Myocyte (in vitro differentiated cells): ENCODE results near the gene UGT1A9. TPM values are rescaled to one million over a fixed set of nuclear protein-coding genes. Genes with fewer than 3 reads are reported as not detected.

ENCODE experiments used
- DNase-seq: peaks from one replicate; pipeline ENCODE4 v3.0.0-alpha.2; 2012; ENCODE audit warnings: low read depth
- total RNA-seq: library from RNA; depleted of rRNA; stranded (reverse); fragments of >200 nt; gene quantifications from 2 replicates; pipeline ENCODE4 v1.2.3, GENCODE V29; 2014

UGT1A9 gene
- total RNA-seq, 1 donor from 2014 or later, result not detected

DNA sequence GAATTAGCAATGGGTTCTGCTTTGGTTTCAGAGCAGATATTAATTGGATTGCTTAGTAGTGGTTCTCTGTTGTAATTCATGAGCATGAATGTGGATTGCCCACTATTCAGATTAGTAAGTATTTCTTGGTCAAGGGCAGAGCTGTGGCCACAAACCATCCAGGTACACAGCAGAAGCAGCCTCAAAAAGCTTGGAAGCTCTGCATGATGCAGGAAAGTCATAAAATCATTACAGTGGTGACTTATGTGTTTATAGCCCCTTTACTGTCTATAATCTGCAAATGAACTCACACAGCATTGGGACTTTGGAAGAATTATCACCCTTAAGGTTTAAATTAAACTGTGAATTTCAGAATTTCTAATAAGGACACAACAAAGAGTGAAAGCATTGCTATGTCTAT is 86.4 kb downstream of the UGT1A9 start:
- DNase-seq, result no peak

DNA sequence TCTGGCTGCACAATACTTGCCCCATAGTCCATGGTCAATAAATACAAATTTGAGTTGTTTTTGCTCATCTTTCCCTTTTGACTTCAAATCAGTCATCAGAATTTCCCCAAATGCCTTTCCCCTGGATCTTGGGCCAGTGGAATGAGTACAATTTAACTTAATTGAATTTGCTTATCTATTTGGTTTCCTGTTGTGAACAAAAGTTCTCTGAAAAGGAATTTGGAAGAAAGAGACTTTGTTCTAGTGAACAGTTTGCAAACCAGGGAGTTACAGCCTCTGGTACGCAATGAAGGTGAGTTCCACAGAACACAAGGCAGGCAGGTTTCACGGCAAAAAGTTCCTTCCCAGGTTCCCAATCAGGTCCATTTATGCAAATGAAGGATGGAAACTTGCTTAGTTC is 87.2 kb downstream of the UGT1A9 start:
- DNase-seq, result no peak

DNA sequence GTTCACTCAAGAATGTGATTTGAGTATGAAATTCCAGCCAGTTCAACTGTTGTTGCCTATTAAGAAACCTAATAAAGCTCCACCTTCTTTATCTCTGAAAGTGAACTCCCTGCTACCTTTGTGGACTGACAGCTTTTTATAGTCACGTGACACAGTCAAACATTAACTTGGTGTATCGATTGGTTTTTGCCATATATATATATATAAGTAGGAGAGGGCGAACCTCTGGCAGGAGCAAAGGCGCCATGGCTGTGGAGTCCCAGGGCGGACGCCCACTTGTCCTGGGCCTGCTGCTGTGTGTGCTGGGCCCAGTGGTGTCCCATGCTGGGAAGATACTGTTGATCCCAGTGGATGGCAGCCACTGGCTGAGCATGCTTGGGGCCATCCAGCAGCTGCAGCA is 88.3 kb downstream of the UGT1A9 start, which contains the start of gene UGT1A1:
Gene UGT1A1 (plus strand): TSS at position 228 of the 400 bp plus-strand sequence. CDS start 18 bp downstream, at position 246.
- no peak for DNase-seq

DNA sequence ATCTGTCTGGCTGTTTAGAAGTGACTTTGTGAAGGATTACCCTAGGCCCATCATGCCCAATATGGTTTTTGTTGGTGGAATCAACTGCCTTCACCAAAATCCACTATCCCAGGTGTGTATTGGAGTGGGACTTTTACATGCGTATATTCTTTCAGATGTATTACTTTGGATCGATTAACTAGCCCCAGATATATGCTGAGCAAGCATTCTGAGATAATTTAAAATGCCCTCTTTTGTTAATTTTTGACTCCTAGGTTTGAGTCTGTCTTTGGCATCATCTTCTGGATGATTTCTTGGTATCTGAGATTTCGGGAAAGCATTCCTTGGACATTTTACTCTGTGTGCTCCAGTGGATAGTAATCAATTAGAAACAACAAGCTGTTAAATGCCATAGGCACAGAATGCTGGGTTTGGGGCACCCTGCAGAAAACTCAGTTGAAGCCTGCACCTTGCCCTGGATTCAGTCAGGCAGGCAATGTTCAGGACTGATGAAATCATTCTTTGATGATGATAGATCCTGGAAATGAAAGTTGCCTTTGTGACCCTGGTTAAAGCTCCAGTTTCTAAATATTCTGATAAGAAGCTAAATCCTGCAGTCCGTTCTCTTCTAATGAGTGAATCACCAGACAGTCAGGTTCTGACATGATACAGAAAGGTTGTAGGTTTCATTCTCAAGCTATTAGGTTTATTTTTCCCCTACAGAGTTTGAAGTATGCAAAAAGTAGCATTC is 89.5 kb downstream of the UGT1A9 start:
- no peak for DNase-seq

DNA sequence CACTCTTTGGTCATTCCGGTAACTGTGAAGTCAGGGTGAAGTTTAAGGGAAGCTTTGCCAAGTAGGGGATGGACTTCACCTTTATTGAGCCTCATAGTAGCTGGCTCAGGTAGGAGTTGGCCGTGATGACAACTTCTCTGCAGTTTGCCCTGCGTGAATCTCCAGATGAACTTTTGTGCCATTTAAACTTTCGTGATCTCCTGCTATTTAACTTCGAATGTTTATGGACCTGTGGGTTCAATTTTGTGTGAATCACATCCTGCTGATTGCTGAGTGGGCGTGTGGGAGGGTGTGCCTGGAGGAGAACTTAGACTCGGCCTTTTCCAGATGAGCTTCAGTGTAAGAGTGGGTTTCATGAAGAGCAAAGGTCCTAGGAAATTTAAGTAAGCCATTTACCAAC is 92.6 kb downstream of the UGT1A9 start:
- DNase-seq, result no peak

DNA sequence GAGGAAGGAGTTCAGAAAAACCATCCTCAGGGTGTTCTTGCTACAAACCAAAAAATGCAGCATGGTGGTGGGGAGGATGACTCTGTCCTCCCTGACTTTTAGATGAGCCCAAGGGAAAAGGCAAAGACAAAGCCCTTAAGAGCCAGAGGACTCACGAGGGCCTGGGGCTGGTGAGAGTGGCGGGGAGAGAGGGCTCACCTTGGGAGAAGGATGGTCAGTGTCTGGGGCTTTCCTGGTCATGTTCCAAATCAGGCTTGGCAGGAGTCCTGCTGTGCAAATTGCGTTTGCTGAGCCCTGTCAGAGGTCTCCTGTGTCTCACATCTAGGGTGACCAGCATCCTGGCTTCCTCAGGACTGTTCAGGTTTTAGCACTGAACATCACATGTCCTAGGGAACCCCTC is 93.1 kb downstream of the UGT1A9 start:
- no peak for DNase-seq

DNA sequence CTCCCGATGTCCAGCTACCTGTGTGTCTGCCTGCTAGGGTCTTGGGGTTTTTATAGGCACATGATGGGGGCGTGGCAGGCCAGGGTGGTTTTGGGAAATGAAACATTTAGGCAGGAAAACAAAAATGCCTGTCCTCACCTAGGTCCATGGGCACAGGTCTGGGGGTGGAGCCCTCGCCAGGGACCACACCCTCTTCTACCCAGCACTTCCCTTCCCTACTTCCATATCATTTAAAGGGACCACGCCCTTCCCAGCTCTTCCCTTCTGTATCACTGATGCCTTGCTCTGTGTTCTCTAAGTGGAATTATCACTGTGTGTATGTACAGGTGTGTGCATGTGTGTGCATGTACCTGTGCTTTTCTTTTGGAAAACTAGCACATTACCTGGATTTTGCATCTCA is 94.7 kb downstream of the UGT1A9 start:
- no peak for DNase-seq

DNA sequence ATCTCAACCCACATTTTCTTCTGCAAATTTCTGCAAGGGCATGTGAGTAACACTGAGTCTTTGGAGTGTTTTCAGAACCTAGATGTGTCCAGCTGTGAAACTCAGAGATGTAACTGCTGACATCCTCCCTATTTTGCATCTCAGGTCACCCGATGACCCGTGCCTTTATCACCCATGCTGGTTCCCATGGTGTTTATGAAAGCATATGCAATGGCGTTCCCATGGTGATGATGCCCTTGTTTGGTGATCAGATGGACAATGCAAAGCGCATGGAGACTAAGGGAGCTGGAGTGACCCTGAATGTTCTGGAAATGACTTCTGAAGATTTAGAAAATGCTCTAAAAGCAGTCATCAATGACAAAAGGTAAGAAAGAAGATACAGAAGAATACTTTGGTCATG is 96.4 kb downstream of the UGT1A9 start:
- no peak for DNase-seq

DNA sequence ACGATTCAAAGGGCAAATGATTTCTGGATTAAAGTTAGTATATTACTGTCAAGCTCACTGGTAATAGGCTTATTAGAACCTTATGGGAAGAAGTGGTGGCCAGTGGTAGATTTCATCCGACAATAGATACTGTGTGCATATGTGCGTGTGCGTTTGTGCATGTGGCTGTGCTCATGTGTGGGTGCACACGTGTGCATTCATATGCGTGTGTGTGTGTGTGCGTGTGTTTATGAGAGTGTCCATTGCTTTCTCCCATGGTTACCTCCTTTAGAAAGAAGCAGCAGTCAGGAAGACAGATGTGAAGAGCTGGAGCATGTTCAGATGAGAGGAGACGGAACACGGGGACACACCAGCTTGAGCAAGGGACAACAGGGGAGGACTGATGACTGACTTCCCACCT is 97.6 kb downstream of the UGT1A9 start:
- no peak for DNase-seq

DNA sequence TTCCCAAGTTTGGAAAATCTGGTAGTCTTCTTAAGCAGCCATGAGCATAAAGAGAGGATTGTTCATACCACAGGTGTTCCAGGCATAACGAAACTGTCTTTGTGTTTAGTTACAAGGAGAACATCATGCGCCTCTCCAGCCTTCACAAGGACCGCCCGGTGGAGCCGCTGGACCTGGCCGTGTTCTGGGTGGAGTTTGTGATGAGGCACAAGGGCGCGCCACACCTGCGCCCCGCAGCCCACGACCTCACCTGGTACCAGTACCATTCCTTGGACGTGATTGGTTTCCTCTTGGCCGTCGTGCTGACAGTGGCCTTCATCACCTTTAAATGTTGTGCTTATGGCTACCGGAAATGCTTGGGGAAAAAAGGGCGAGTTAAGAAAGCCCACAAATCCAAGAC is 100.5 kb downstream of the UGT1A9 start:
- DNase-seq, result no peak

DNA sequence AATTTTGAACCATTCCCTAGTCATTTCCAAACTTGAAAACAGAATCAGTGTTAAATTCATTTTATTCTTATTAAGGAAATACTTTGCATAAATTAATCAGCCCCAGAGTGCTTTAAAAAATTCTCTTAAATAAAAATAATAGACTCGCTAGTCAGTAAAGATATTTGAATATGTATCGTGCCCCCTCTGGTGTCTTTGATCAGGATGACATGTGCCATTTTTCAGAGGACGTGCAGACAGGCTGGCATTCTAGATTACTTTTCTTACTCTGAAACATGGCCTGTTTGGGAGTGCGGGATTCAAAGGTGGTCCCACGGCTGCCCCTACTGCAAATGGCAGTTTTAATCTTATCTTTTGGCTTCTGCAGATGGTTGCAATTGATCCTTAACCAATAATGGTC is 100.9 kb downstream of the UGT1A9 start:
- DNase-seq, result no peak

DNA sequence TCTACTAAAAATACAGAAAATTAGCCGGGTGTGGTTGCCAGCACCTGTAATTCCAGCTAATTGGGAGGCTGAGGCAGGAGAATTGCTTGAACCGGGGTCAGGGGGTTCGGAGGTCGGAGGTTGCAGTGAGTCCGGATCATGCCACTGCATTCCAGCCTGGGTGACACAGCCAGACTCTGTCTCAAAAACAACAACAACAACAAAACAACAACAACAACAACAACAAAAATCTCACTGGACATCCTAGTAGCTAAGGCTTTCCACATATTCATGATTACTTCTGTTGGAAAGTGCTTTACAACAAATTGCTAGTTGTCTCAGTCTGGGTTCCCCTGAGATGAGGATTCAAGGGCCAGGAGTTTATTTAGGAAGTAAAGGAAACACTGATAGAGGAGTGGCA is 102.2 kb downstream of the UGT1A9 start:
- DNase-seq, result no peak

DNA sequence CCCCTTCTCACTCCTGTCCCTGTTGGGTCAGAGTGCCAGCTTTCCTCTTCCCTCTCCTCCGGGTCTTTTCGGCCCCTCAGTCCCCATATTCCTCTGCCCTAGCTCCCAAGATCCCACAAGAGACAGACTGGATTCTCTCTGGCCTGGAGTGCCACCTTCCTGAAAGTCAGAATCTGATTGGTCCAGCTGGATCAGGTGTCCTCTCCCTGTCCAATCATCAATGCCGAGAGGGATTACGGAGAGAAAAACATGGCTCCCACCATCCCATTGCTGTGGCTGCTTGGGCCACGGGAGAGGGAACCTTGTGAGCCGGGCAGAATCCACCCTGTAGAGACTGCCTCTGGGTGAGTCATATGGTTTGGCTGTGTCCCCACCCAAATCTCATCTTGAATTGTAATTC is 103.7 kb downstream of the UGT1A9 start:
- no peak for DNase-seq

DNA sequence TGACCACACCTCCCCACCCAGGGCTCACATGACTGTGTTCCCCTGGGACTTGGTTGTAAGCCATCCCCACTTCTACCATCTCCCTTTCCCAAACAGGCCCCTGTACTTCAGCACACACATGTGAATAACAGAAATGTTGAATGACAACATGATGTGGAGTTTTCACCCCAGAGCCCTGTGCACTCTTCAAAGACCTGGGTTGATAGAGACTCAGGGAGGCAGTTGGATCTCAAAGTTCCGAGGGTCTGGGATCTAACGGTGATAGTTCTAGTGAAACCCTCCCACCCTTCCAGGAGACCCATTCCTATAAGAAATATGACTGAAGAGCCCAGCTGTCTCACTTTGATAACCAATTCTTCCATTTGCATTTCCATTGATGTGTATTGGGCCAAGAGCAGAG is 106.3 kb downstream of the UGT1A9 start, which contains the start of gene MROH2A:
Gene MROH2A (plus strand): TSS at position 301 of the 400 bp plus-strand sequence. CDS start 1,029 bp downstream, outside the sequence.
- DNase-seq, result no peak

DNA sequence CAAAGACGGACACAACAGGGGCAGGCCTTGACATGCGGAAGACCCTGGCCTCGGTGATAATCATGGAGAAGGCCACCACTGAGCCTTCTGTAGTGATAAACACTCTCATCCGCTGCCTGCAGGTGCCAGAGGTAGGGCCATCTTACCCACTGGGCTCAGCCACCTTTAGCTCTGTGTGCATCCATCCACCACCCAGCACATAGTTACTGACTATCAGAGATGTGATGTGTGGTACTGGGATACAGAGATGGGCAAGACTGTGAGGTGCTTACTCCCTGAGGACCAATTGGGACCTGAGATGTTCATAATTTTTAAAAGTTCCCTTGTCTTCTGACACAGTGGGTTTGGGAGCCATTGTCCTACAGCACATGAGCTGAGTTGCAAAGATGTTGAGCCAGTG is 108.0 kb downstream of the UGT1A9 start:
- no peak for DNase-seq

DNA sequence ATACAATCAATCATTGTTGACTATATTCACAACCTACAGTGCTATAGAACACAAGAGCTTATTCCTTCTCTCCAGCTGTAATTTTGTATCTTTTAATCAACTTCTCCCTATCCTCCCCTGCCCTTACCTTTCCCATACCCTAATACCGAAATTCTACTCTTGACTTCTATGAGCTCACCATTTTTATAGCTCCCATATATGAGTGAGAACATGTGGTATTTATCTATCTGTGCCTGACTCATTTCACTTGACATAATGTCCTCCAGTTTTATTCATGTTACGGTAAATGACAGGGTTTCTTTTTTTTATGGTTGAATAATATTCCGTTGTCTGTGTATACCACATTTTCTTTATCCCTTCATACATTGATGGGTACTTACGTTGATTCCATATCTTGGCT is 109.1 kb downstream of the UGT1A9 start:
- DNase-seq, result no peak

DNA sequence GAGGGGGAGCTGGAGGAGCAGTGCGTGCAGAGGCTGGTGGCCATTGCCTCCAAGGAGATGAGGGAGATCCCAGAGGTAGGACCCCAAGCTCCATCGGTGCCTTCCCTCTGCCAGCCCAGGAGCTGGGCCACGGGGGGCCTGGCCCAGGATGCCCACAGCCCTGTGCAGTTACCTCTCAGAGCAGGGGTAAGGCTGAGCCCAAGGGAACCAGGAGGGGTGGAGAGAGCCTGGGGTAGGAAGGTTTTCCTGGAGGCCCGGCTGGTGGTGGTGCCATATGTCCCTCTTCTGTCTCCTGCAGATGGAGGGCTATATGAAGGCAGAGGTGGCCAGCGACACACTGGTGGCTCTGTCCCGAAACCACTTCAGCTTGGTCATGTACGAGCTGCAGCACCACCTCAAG is 117.9 kb downstream of the UGT1A9 start:
- no peak for DNase-seq

DNA sequence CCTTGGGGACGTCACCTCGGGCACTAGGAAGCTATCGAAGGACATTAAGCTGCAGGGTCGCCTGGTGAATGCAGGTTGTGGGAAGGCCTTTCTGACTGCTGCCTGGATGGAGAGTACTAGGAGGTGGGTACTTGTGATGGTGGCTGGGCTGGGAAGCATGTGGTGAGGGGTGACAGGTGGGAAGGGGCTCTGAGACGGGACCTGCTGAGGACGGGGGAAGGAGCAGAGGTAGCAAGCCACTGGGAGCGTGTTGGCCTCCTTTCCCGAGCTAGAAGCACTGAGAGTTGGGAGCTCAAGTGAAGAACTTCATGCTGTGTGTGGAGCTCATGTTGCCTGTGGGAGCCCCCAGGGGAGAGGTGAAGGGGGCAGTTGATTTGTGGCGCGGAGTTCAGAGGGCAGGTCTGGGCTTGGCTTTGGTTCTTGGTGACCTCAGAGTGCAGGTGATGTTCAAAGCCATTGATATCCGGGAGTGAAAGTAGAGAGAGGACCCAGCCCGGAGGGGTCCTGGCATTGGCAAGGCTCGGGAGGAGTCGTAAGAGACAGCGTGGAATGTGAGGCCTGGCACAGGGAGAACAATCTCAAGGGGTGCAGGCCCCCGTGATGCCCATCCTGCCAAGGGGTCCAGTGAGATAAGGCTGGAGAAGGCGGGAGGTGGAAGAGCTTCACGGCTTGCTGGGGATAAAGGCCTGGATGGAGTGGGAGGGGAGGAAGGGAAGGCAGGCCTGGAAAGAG is 119.6 kb downstream of the UGT1A9 start:
- DNase-seq, result no peak

DNA sequence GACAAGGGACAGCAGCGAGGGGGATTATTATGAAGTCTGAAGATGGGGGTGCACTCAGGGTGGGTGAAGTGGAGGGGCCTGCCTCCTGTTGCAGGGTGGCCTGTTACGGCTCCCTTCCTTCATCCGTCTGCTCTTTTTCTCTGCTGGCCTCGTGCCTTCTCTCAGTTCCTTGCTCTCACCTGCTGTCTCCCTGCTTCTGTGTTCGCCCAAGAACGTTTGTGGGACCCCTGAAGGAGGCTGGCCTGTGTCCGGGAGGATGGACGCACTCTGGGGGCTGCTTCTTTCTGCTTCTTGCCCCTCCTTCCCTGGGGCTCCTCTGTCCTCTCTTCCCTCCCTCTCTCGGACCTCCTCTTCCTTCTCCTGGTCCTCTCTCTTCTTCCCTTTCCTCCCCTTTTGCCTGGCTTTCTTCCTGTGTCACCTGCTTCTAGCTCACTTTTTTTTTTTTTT is 120.2 kb downstream of the UGT1A9 start:
- no peak for DNase-seq

DNA sequence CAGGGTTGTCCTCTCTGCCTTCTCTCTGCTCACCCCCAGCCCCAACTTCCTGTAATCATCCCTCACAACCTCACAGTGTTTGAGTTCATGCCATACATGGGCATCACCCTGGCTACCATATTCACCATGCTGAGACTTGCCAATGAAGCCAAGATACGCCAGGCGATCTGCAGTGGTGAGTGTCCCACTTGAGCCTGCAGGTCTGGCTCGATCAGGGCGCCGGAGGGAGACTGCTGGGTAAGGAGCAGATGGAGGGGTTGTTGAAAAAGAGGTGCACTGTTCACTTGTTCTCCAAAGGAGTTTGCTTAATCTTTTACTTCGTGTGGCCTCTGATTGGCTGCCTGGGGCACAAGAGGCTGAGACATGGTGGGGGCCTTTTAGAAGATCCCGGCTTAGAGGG is 121.0 kb downstream of the UGT1A9 start:
- DNase-seq, result no peak

DNA sequence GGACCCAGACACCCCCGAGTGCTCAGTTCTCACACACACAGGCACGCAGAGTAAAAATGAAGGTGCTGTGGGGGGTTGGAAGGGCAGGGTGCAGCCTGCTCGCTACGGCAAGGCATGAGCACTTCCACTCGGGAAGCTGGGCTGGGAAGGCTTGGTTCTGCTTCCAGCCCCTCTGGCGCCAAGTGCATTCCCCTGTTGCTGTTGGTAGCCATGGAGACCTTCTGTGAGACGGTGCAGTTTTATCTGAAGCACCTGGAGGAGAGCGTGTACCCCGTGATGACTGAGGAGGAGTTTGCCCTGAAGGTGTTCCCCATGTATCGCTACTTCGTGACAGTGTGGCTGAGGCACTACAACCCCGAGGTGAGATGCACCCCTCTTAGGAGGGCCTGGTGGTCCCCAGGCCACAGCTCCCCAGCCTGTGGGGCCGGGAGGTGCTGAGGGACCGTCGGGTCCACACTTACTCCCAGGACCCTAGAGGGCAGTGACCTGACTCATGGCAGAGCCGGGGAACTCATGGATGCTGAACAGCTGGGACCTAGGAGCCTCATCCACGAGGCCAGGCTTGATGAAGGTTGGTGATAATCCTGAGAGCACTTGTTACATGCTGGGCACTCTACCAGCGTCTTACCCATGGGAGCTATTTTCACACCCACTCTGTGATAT is 121.9 kb downstream of the UGT1A9 start:
- DNase-seq, result no peak

DNA sequence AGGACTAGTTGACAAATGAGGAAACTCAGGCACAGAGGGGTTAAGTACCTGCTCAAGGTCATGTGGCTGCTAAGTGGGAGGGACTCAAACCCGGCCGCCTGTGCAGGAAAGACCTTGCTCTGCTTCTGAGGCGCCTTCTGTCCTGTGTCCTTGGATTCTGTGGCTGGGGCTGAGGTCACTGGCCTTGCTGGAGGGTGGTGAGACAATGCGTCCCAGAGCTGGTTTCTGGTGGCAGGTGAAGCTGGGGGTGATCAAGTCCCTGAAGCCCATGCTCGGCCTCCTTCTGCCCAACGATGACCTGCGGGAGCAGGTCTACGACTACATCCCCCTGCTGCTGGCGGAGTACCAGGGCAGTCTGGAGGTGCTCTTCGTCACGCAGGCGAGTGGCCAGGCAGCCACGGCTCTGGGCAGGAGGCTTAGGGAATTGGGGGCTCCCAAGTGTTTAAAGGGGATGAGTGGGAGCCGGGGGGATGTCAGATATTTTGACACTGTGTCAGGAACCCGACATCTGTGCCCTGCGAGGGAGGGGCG is 122.5 kb downstream of the UGT1A9 start:
- no peak for DNase-seq
